ENCODE data around the gene EPS15. TPM values are rescaled to one million over a fixed set of nuclear protein-coding genes. Genes with fewer than 3 reads are reported as not detected.
A peak's percentile ranks its signal among the peaks of the same experiment; 100 is the strongest.

The EPS15 gene
- total and polyA plus RNA-seq, 2 experiments from 2014 or later, result 31.0 to 76.5 TPM

- Mint-ChIP-seq H3K9me3 (no peaks in the 10 kb centered on the region; the same call in 2 of the 3 replicates), H3K4me3 (no peak overlapping the region), H3K27ac (0 out of 2 replicates have a peak overlapping the region, but pooled peaks have one; percentile 63), H3K4me1 (peaks cover 22% of the 10 kb centered on the region), H3K27me3 (ENCODE audit: insufficient read depth, low read depth, poor library complexity) (peaks cover 16% of the 10 kb centered on the region), H3K36me3 (ENCODE audit: low read depth) (no peaks in the 10 kb centered on the region)
- H3F3A ChIP-seq (replicated peaks; ENCODE audit: low read depth), result no peaks in the 10 kb centered on the region
- TF ChIP-seq ZNF114 (CRISPR knock-in tag; IDR thresholded peaks at IDR 0.05) (no peak), ZNF462 (CRISPR knock-in tag; IDR thresholded peaks at IDR 0.05) (no peak)
- no peak overlapping the region for H3K4me3 ChIP-seq
- no peaks in the 10 kb centered on the region for H4K20me1 ChIP-seq (replicated peaks; ENCODE audit: insufficient read depth)
- no peak overlapping the region for H3K4me2 ChIP-seq
- no peaks in the 10 kb centered on the region for H3K27me3 ChIP-seq (ENCODE audit: insufficient read depth)
- no peak overlapping the region for H3K27ac ChIP-seq (ENCODE audit: low read depth)
- no peaks in the 10 kb centered on the region for H3K9me2 ChIP-seq (ENCODE audit: insufficient read depth)
- H3K36me3 ChIP-seq (ENCODE audit: insufficient read depth), result no peaks in the 10 kb centered on the region
- no peak for ATAC-seq
- no peaks in the 10 kb centered on the region for H3K4me1 ChIP-seq (ENCODE audit: insufficient read depth)
- no peaks in the 10 kb centered on the region for H3K79me2 ChIP-seq (replicated peaks; ENCODE audit: insufficient read depth)
- no peak overlapping the region for H2AFZ ChIP-seq
- no peak for DNase-seq (ENCODE audit: low spot score)
Measured at GRCh38 chr1:51314974-51315373, 204.1 kb downstream of the EPS15 start.

GRCh38 chr1:51313961-51314777 lies 204.9 kb downstream of the EPS15 start:
- Histone ChIP-seq H3K27me3 (ENCODE audit: insufficient read depth) (no peaks in the 10 kb centered on the region), H3K4me1 (ENCODE audit: insufficient read depth) (no peaks in the 10 kb centered on the region), H2AFZ (no peak overlapping the region), H3K4me3 (no peak overlapping the region), H3K27ac (ENCODE audit: low read depth) (no peak overlapping the region), H3F3A (replicated peaks; ENCODE audit: low read depth) (no peaks in the 10 kb centered on the region), H3K79me2 (replicated peaks; ENCODE audit: insufficient read depth) (no peaks in the 10 kb centered on the region), H4K20me1 (replicated peaks; ENCODE audit: insufficient read depth) (no peaks in the 10 kb centered on the region), H3K4me2 (no peak overlapping the region), H3K36me3 (ENCODE audit: insufficient read depth) (no peaks in the 10 kb centered on the region), H3K9me2 (ENCODE audit: insufficient read depth) (no peaks in the 10 kb centered on the region)
- Mint-ChIP-seq H3K4me3 (no peak overlapping the region), H3K9me3 (no peaks in the 10 kb centered on the region; the same call in 2 of the 3 replicates), H3K4me1 (peaks cover 22% of the 10 kb centered on the region), H3K36me3 (ENCODE audit: low read depth) (no peaks in the 10 kb centered on the region), H3K27me3 (ENCODE audit: insufficient read depth, low read depth, poor library complexity) (peaks cover 16% of the 10 kb centered on the region), H3K27ac (no peak overlapping the region)
- ATAC-seq (no peak), DNase-seq (ENCODE audit: low spot score) (no peak)
- TF ChIP-seq ZNF462 (CRISPR knock-in tag; IDR thresholded peaks at IDR 0.05), result no peak
- TF ChIP-seq ZNF331 (CRISPR knock-in tag; IDR thresholded peaks at IDR 0.05; ENCODE audit: low read depth), result no peak
- no peak for TF ChIP-seq STAT1 (IDR thresholded peaks at IDR 0.05; ENCODE audit: unreplicated experiment)
- no peak for TF ChIP-seq ZNF114 (CRISPR knock-in tag; IDR thresholded peaks at IDR 0.05)
